ENCODE data around the gene SPSB2.

Gene SPSB2

GRCh38 chr12:6855322-6855721 lies 17.8 kb downstream of the SPSB2 start:
- Histone ChIP-seq H3K4me3 (ENCODE audit: low read length) (no peak overlapping the region), H2AFZ (ENCODE audit: low read depth, low read length) (no peak overlapping the region), H3K9me3 (ENCODE audit: insufficient read depth, low read length) (no peaks in the 10 kb centered on the region), H3K79me2 (ENCODE audit: low read length) (peaks cover 29% of the 10 kb centered on the region), H3K27ac (ENCODE audit: low read length) (no peak overlapping the region), H3K27me3 (ENCODE audit: low read depth, low read length) (no peaks in the 10 kb centered on the region), H3K36me3 (replicated peaks; ENCODE audit: low read depth, low read length) (peaks cover 25% of the 10 kb centered on the region), H4K20me1 (ENCODE audit: insufficient read depth, low read length) (no peaks in the 10 kb centered on the region), H3K4me1 (ENCODE audit: low read length) (peaks cover 11% of the 10 kb centered on the region), H3K4me2 (ENCODE audit: low read length) (no peak overlapping the region), H3K9ac (ENCODE audit: low read length) (no peak overlapping the region)
- TF ChIP-seq EZH2phosphoT487 (IDR thresholded peaks at IDR 0.05; ENCODE audit: low read depth), result no peak
- TF ChIP-seq CTCF (IDR thresholded peaks at IDR 0.05; ENCODE audit: low read depth, low read length), result no peak

- H3K27me3 ChIP-seq (ENCODE audit: low read depth, low read length), result no peaks in the 10 kb centered on the region
- H3K4me2 ChIP-seq (ENCODE audit: low read length), result no peak overlapping the region
- H4K20me1 ChIP-seq (ENCODE audit: insufficient read depth, low read length), result no peaks in the 10 kb centered on the region
- TF ChIP-seq CTCF (IDR thresholded peaks at IDR 0.05; ENCODE audit: low read depth, low read length), result no peak
- no peak for TF ChIP-seq EZH2phosphoT487 (IDR thresholded peaks at IDR 0.05; ENCODE audit: low read depth)
- no peak overlapping the region for H2AFZ ChIP-seq (ENCODE audit: low read depth, low read length)
- no peak overlapping the region for H3K27ac ChIP-seq (ENCODE audit: low read length)
- peaks cover 40% of the 10 kb centered on the region for H3K79me2 ChIP-seq (ENCODE audit: low read length)
- H3K4me3 ChIP-seq (ENCODE audit: low read length), result no peak overlapping the region
- peaks cover 24% of the 10 kb centered on the region for H3K4me1 ChIP-seq (ENCODE audit: low read length)
- H3K9ac ChIP-seq (ENCODE audit: low read length), result no peak overlapping the region
- H3K9me3 ChIP-seq (ENCODE audit: insufficient read depth, low read length), result no peaks in the 10 kb centered on the region
- peaks cover 29% of the 10 kb centered on the region for H3K36me3 ChIP-seq (replicated peaks; ENCODE audit: low read depth, low read length)
Observed at GRCh38 chr12:6854036-6854435, 19.1 kb downstream of the SPSB2 start.

GRCh38 chr12:6853626-6854025 lies 19.5 kb downstream of the SPSB2 start:
- Histone ChIP-seq H3K4me2 (ENCODE audit: low read length) (peak overlapping the region; percentile 99), H3K4me3 (ENCODE audit: low read length) (peak overlapping the region; percentile 79), H2AFZ (ENCODE audit: low read depth, low read length) (no peak overlapping the region), H3K9me3 (ENCODE audit: insufficient read depth, low read length) (no peaks in the 10 kb centered on the region), H3K79me2 (ENCODE audit: low read length) (peaks cover 40% of the 10 kb centered on the region), H3K36me3 (replicated peaks; ENCODE audit: low read depth, low read length) (peaks cover 29% of the 10 kb centered on the region), H3K27ac (ENCODE audit: low read length) (no peak overlapping the region), H4K20me1 (ENCODE audit: insufficient read depth, low read length) (no peaks in the 10 kb centered on the region), H3K27me3 (ENCODE audit: low read depth, low read length) (no peaks in the 10 kb centered on the region), H3K9ac (ENCODE audit: low read length) (peak overlapping the region; percentile 72; the same call in 1 of the 2 replicates), H3K4me1 (ENCODE audit: low read length) (peaks cover 28% of the 10 kb centered on the region)
- TF ChIP-seq CTCF (IDR thresholded peaks at IDR 0.05; ENCODE audit: low read depth, low read length) (no peak), EZH2phosphoT487 (IDR thresholded peaks at IDR 0.05; ENCODE audit: low read depth) (no peak)

- Histone ChIP-seq H3K4me2 (ENCODE audit: low read length) (peak overlapping the region; percentile 99), H3K9me3 (ENCODE audit: insufficient read depth, low read length) (no peaks in the 10 kb centered on the region), H3K9ac (ENCODE audit: low read length) (peak overlapping the region; percentile 72), H2AFZ (ENCODE audit: low read depth, low read length) (no peak overlapping the region), H3K4me1 (ENCODE audit: low read length) (peaks cover 33% of the 10 kb centered on the region), H4K20me1 (ENCODE audit: insufficient read depth, low read length) (no peaks in the 10 kb centered on the region), H3K79me2 (ENCODE audit: low read length) (peaks cover 40% of the 10 kb centered on the region), H3K27ac (ENCODE audit: low read length) (peak overlapping the region; percentile 28), H3K4me3 (ENCODE audit: low read length) (peak overlapping the region; percentile 79), H3K36me3 (replicated peaks; ENCODE audit: low read depth, low read length) (peaks cover 27% of the 10 kb centered on the region), H3K27me3 (ENCODE audit: low read depth, low read length) (no peaks in the 10 kb centered on the region)
- no peak for TF ChIP-seq EZH2phosphoT487 (IDR thresholded peaks at IDR 0.05; ENCODE audit: low read depth)
- no peak for TF ChIP-seq CTCF (IDR thresholded peaks at IDR 0.05; ENCODE audit: low read depth, low read length)
Observed at GRCh38 chr12:6852651-6853354, 20.3 kb downstream of the SPSB2 start.
